Upper lobe of left lung (tissue), 4 donors: ENCODE data around the gene OR1F1.

ENCODE experiments used
- CTCF ChIP-seq, 6 experiments: fragments of 450-650 bp in 4 of 6; fragments of 200-600 bp in 2 of 6; sonication (generic) in 2 of 6; IDR thresholded peaks; one replicate each; pipeline ENCODE4 v1.5.1; 2016 to 2019; ENCODE audit warnings: antibody characterized with exemption in 6 of 6
- EP300 ChIP-seq, 4 donors: sonication (generic); formaldehyde crosslinking; IDR thresholded peaks; one replicate each; pipeline ENCODE4 v1.5.1; 2017; ENCODE audit warnings: antibody characterized with exemption in 4 of 4, control low read depth in 2 of 4
- POLR2A ChIP-seq, 4 donors: fragments of 450-650 bp; IDR thresholded peaks; one replicate each; pipeline ENCODE4 v1.5.1; 2016 to 2017; ENCODE audit warnings: antibody characterized with exemption in 4 of 4, mild to moderate bottlenecking in 2 of 4

- TF ChIP-seq POLR2A (IDR thresholded peaks at IDR 0.05) (no peak), CTCF (IDR thresholded peaks at IDR 0.05) (no peak), EP300 (IDR thresholded peaks at IDR 0.05) (no peak)
Observed at GRCh38 chr16:3234543-3234856, 46.5 kb downstream of the OR1F1 start.
